GM10847 (cell line): Measurements from ENCODE around the gene C11orf91.

Experiments used
- POLR2A ChIP-seq: IDR thresholded peaks from 2 replicates; pipeline ENCODE4 v1.6.1; 2011; ENCODE audit not compliant: insufficient read length; ENCODE audit errors: extremely low read depth

The C11orf91 gene

GRCh38 chr11:33723238-33723881, 22.7 kb upstream of the C11orf91 start:
- no peak for TF ChIP-seq POLR2A

GRCh38 chr11:33722590-33723234, 22.1 kb upstream of the C11orf91 start:
- no peak for TF ChIP-seq POLR2A

GRCh38 chr11:33721984-33722383, 21.4 kb upstream of the C11orf91 start:
- TF ChIP-seq POLR2A, result no peak

- no peak for TF ChIP-seq POLR2A
Measured at GRCh38 chr11:33721426-33721825, 20.8 kb upstream of the C11orf91 start.

GRCh38 chr11:33719587-33719986, 19.0 kb upstream of the C11orf91 start:
- no peak for TF ChIP-seq POLR2A

- no peak for TF ChIP-seq POLR2A
Measured at GRCh38 chr11:33718440-33718839, 17.8 kb upstream of the C11orf91 start.

GRCh38 chr11:33716243-33716642, 15.6 kb upstream of the C11orf91 start:
- TF ChIP-seq POLR2A, result no peak

GRCh38 chr11:33713856-33714398, 13.3 kb upstream of the C11orf91 start:
- TF ChIP-seq POLR2A, result no peak

GRCh38 chr11:33713151-33713855, 12.7 kb upstream of the C11orf91 start:
- TF ChIP-seq POLR2A, result no peak

- no peak for TF ChIP-seq POLR2A
Measured at GRCh38 chr11:33712436-33712835, 11.8 kb upstream of the C11orf91 start.

GRCh38 chr11:33709466-33709865, 8.8 kb upstream of the C11orf91 start:
- no peak for TF ChIP-seq POLR2A

- TF ChIP-seq POLR2A, result no peak
Measured at GRCh38 chr11:33708985-33709384, 8.4 kb upstream of the C11orf91 start.

GRCh38 chr11:33706966-33707365, 6.3 kb upstream of the C11orf91 start:
- TF ChIP-seq POLR2A, result no peak

GRCh38 chr11:33706546-33706945, 5.9 kb upstream of the C11orf91 start:
- no peak for TF ChIP-seq POLR2A

- TF ChIP-seq POLR2A, result no peak
Measured at GRCh38 chr11:33704240-33705002, 3.8 kb upstream of the C11orf91 start.
